DOHH2 (cell line): Measurements from ENCODE around the gene IL19.

Source experiments
- H3F3A ChIP-seq: fragments of 200-600 bp; sonication (generic), shearing (Covaris generic); 2 replicates; pipeline ENCODE4 v1.6.0; 2016; ENCODE audit warnings: antibody characterized with exemption, mild to moderate bottlenecking; ENCODE audit not compliant: control insufficient read depth, insufficient read depth
- H3K27ac ChIP-seq: fragments of 200-600 bp; sonication (generic); 2 replicates; pipeline ENCODE4 v1.5.1; 2014; ENCODE audit warnings: low read depth, mild to moderate bottlenecking, low read length, moderate library complexity
- H3K27me3 ChIP-seq: fragments of 200-600 bp; sonication (generic); 2 replicates; pipeline ENCODE4 v1.6.1; 2014; ENCODE audit warnings: mild to moderate bottlenecking, low read length, mixed read lengths; ENCODE audit not compliant: control insufficient read depth
- H3K36me3 ChIP-seq: fragments of 200-600 bp; sonication (generic); 2 replicates; pipeline ENCODE4 v1.6.1; 2014; ENCODE audit warnings: mild to moderate bottlenecking, low read length, moderate library complexity, mixed read lengths; ENCODE audit not compliant: control insufficient read depth
- H3K4me1 ChIP-seq: fragments of 200-600 bp; sonication (generic); 2 replicates; pipeline ENCODE4 v1.6.1; 2014; ENCODE audit warnings: mild to moderate bottlenecking, low read length, mixed read lengths; ENCODE audit not compliant: control insufficient read depth
- H3K4me2 ChIP-seq: fragments of 200-600 bp; sonication (generic); 2 replicates; pipeline ENCODE4 v1.6.0; 2014; ENCODE audit warnings: mild to moderate bottlenecking, low read length, moderate library complexity
- H3K4me3 ChIP-seq: fragments of 200-600 bp; sonication (generic); 2 replicates; pipeline ENCODE4 v1.5.1; 2014; ENCODE audit warnings: mild to moderate bottlenecking, low read length, mixed read lengths
- H3K79me2 ChIP-seq: fragments of 200-600 bp; sonication (generic); 2 replicates; pipeline ENCODE4 v1.6.1; 2014; ENCODE audit warnings: mild to moderate bottlenecking, low read length, mixed read lengths; ENCODE audit not compliant: control insufficient read depth
- H3K9me2 ChIP-seq: fragments of 200-600 bp; sonication (generic); replicated peaks from 2 replicates; pipeline ENCODE4 v1.6.1; 2014; ENCODE audit warnings: mild to moderate bottlenecking, low read length, mixed read lengths; ENCODE audit not compliant: control insufficient read depth
- H3K9me3 ChIP-seq: fragments of 200-600 bp; sonication (generic); 2 replicates; pipeline ENCODE4 v1.6.1; 2014; ENCODE audit warnings: antibody characterized with exemption, low read length, mixed read lengths; ENCODE audit not compliant: control insufficient read depth, insufficient read depth
- H4K20me1 ChIP-seq: fragments of 200-600 bp; sonication (generic); 2 replicates; pipeline ENCODE4 v1.6.0; 2014; ENCODE audit warnings: low read depth, mild to moderate bottlenecking, antibody characterized with exemption, low read length, moderate library complexity; ENCODE audit not compliant: control insufficient read depth, insufficient read depth
- EZH2phosphoT487 ChIP-seq: fragments of 200-600 bp; sonication (generic); IDR thresholded peaks from 2 replicates; pipeline ENCODE4 v1.6.1; 2017; ENCODE audit warnings: borderline replicate concordance, mild to moderate bottlenecking, antibody characterized with exemption, low read length, moderate library complexity, mixed read lengths
- TF ChIP-seq, protein P1 (sequence below): fragments of 200-600 bp; sonication (generic); IDR thresholded peaks from one replicate; pipeline ENCODE4 v1.5.1; 2014; ENCODE audit warnings: antibody characterized with exemption, mild to moderate bottlenecking, low read depth, low read length; ENCODE audit not compliant: poor library complexity, severe bottlenecking

The IL19 gene

GRCh38 chr1:206834711-206835110 lies 64.1 kb downstream of the IL19 start:
- Histone ChIP-seq H3K9me2 (no peaks in the 10 kb centered on the region), H3K27ac (no peak overlapping the region), H3F3A (no peaks in the 10 kb centered on the region), H4K20me1 (no peaks in the 10 kb centered on the region), H3K9me3 (no peaks in the 10 kb centered on the region), H3K4me2 (no peak overlapping the region), H3K27me3 (peaks cover 36% of the 10 kb centered on the region), H3K4me3 (no peak overlapping the region), H3K36me3 (no peaks in the 10 kb centered on the region), H3K79me2 (no peaks in the 10 kb centered on the region), H3K4me1 (peaks cover 4% of the 10 kb centered on the region; the same call in 1 of the 2 replicates)
- no peak for TF ChIP-seq EZH2phosphoT487
- TF ChIP-seq, protein P1, sequence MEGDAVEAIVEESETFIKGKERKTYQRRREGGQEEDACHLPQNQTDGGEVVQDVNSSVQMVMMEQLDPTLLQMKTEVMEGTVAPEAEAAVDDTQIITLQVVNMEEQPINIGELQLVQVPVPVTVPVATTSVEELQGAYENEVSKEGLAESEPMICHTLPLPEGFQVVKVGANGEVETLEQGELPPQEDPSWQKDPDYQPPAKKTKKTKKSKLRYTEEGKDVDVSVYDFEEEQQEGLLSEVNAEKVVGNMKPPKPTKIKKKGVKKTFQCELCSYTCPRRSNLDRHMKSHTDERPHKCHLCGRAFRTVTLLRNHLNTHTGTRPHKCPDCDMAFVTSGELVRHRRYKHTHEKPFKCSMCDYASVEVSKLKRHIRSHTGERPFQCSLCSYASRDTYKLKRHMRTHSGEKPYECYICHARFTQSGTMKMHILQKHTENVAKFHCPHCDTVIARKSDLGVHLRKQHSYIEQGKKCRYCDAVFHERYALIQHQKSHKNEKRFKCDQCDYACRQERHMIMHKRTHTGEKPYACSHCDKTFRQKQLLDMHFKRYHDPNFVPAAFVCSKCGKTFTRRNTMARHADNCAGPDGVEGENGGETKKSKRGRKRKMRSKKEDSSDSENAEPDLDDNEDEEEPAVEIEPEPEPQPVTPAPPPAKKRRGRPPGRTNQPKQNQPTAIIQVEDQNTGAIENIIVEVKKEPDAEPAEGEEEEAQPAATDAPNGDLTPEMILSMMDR, result no peak

- H3K79me2 ChIP-seq, result no peaks in the 10 kb centered on the region
- no peaks in the 10 kb centered on the region for H4K20me1 ChIP-seq
- peaks cover 4% of the 10 kb centered on the region; the same call in 1 of the 2 replicates for H3K4me1 ChIP-seq
- H3K36me3 ChIP-seq, result no peaks in the 10 kb centered on the region
- peaks cover 33% of the 10 kb centered on the region for H3K27me3 ChIP-seq
- H3K4me2 ChIP-seq, result no peak overlapping the region
- H3K4me3 ChIP-seq, result no peak overlapping the region
- H3K9me2 ChIP-seq, result no peaks in the 10 kb centered on the region
- TF ChIP-seq, protein P1, result no peak
- TF ChIP-seq EZH2phosphoT487, result no peak
- H3F3A ChIP-seq, result no peaks in the 10 kb centered on the region
- no peaks in the 10 kb centered on the region for H3K9me3 ChIP-seq
- no peak overlapping the region for H3K27ac ChIP-seq
These were observed 64.6 kb downstream of the IL19 start for GRCh38 chr1:206835186-206835585.

GRCh38 chr1:206836111-206836510 lies 65.5 kb downstream of the IL19 start:
- peaks cover 30% of the 10 kb centered on the region for H3K27me3 ChIP-seq

More at GRCh38 chr1:206836111-206836510, 65.5 kb downstream of the IL19 start:
- Histone ChIP-seq H3K4me2 (no peak overlapping the region), H3F3A (no peaks in the 10 kb centered on the region), H3K9me2 (no peaks in the 10 kb centered on the region), H4K20me1 (no peaks in the 10 kb centered on the region), H3K4me3 (no peak overlapping the region), H3K9me3 (no peaks in the 10 kb centered on the region), H3K27ac (no peak overlapping the region), H3K36me3 (no peaks in the 10 kb centered on the region), H3K79me2 (no peaks in the 10 kb centered on the region), H3K4me1 (peaks cover 4% of the 10 kb centered on the region; the same call in 1 of the 2 replicates)
- TF ChIP-seq, protein P1, result no peak
- no peak for TF ChIP-seq EZH2phosphoT487
